NCI-H2029 treated with DMSO at 0.1 percent for 48 hours (cell line): ENCODE measurements around the gene CES2.

ENCODE experiments used
- DNase-seq: peaks from one replicate; lab custom pipeline; 2025; lab: John Stamatoyannopoulos, UW

The CES2 gene

DNA sequence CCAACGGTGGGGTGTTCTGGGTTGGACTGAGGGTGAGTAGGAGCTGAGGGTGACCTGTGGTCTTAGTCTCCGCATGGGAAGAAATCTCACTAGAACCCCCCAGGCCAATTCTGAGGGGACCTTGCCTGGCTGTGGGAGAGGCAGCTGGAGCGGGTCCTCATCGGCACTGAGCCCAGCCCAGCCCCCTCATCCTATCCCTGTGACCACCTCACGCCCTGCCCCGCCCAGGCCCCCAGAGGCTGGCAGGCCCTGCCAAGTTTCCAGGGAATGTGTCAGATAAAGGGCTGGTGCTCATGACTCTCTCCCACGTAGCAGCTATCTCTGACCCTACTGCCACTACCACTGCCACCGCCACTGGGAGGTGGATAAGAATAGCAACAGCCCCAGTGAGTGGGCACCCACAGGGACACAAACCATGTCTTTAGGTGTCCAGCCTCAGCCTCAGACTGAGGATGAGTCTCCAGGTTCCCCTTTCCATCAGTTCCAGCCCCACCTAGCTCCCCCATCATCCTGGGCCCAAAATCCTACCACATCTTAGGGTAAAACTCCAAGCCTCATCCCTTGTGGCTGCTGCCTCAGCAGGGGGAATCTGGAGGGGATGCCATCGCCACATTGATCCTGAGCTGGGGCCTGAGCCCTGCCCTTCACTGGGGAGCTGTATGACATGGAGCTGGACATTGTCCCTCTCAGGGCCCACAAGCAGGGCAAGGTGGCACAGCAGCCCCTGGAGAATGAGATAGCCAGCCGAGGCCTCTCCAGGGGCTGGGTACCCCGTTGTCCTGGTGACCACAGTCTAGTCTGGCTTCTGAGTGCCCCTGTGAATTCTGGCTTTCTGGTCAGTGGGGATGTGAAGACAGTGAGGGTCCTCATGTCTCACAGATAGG, 31.5 kb upstream of the CES2 start:
- DNase-seq: no peak

- DNase-seq: no peak
Measured at GRCh38 chr16:66904428-66904845, 30.9 kb upstream of the CES2 start.

DNA sequence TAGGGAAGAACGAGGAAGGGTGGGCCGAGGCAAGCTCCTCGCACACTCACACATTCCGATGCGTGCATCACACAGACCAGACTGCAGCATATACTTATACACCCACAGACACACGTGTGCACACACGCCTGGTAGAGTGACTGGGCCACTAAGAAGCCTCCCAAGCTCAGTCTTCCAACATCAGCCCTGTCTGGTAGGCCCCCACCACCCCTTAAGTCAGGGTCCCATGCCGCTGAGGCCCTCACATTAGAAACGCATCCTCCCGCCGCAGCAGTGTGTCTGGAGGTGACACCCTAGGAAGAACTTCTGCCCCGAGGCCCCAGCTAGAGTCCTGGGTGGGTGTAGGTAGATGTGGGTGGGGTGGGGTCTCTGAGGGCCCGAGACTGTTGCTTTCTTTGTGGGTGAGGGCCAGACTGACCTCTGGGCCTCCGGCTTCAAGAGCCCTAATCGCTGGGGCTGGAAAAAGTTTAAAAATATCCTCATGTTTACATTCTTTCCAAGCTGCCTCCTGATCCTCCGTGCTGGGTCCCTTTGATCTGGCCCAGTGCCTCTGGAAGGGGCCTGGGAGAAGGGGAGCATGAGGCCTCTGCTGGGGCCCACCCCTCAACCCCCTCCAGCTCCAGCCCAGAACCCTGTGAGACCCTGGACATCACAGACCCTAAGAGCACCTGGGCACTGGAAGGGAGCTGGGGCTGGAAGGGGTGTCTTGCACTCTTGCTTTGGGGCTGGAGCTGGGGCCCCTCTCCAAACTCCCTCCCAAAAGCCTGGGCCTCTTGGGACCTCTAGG, 30.3 kb upstream of the CES2 start:
- DNase-seq: no peak

DNA sequence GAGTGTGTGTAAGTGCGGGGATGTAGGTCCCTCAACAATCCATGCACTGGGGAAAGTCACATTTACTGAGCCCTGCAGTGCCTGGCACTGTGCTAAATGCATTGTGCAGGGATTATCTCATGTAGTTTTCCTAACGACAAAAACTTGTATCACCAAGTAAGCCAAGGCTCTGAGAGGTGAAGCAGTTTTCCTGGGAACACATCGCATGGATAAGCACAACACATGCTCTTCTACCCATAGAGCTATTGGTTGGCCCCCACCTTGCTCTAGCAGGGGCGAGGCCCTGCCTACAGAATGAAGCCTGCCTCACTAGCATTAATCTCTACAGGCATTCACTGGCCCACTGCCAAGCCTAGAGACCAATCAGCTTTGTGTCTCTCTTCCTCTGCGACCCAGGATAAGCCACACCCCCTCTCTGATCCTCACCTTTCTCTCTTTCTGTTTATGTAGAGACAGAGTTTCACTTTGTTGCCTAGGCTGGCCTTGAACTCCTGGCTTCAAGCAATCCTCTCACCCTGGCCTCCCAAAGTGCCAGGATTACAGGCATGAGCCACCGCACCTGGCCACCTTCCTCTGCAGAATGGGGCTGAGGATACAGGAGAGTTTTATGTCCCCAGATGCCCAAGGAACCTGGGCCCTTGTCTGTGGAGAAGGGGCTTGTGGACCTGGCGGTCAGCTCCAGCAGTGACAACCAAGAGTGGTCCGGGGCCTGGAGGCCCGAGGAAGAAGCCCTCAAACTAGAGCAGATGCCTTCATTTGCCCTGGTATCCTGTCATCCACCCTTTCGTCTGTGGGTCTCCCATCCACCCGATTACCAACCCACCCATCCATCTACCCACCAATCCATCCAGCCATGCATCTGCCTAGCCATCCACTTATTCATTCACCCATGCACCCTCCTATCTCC, 29.4 kb upstream of the CES2 start:
- no peak for DNase-seq

DNA sequence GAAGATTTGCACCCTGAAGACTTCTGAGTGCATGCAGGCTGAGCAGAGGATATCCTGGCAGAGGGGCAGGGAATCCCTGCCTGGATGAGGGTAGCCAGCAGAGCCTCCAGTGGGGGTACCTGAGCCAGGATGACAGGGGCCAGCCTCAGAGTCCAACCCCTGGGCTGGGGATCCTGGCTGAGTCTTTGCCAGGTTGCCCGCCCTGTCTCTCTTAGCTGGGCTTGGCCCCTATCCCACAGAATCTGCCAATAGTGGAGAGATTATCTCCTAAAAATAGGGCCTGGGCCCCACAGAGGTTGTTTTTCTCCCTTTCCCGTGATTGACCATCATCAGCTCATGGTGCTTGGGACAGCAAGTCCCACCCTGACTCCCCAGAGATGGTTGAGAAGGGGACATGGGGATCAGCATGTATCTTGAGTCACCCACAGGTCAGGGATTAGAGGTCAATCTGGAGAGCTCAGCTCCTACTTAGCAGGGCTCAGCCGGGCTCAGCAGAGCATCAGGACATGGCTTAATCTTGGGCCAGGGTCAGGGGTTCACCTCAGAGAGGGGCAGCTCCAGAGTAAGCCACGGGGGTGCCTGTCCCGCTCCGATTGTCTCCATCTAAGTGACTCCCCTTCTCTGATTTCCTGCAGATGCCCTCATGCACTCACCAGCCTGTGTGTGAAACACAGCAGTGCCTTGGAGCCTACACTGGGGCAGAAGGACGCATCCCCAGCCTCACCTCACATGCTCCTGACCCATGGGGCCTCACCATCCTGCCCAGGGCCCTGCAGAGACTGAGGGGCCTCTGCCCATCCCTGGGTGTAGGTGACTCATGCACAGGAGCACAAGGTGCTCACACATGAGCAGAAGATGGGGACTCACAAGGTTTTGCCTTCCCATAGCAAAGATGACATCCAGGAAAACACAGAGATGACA, 28.1 kb upstream of the CES2 start:
- DNase-seq: no peak

GRCh38 chr16:66908116-66908515, 27.2 kb upstream of the CES2 start:
- no peak for DNase-seq

- DNase-seq: no peak
Measured at GRCh38 chr16:66908762-66909559, 26.4 kb upstream of the CES2 start.

- no peak for DNase-seq
Measured at GRCh38 chr16:66910175-66910940, 25.0 kb upstream of the CES2 start.

DNA sequence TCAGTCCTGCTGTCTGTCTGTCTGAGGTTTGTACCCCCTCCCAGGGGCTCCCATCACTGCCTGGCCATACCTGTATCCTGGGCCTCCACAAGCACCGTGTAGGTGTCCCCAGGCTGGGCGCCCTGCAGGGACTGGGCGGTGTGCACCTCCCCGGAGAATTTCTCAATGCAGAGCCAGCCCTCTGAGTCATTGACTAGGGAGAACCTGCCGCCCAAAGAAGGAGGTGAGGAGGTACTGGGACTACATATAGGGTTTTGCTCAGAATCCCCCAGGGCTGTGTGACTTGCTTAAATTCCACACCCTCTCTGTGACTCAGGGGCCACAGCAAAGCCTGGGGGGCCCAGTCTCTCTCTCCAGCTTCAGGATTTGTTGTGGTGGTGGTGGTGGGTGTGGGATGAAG, 24.2 kb upstream of the CES2 start:
- DNase-seq: no peak

DNA sequence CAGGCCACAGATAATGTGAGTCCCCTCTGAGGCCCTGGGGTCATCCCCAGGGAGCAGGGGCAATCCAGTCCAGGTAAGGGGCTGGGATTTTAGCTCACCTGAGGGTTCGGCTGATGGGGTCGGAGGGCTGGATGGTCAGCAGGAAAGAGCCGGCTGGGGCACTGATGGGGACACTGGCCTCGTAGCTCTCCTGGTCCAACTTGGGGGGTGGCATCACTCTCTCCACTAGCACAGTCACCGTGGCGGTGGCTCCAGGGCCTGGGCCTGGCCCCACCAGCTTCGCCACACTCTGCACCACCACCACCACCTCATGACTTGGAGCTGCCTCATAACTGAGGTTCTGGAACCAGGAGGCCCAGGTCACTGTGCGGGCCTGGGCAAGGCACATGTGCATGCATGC, 23.5 kb upstream of the CES2 start:
- DNase-seq: no peak

GRCh38 chr16:66913081-66913480, 22.2 kb upstream of the CES2 start:
- no peak for DNase-seq

GRCh38 chr16:66913711-66914110, 21.6 kb upstream of the CES2 start:
- DNase-seq: no peak

DNA sequence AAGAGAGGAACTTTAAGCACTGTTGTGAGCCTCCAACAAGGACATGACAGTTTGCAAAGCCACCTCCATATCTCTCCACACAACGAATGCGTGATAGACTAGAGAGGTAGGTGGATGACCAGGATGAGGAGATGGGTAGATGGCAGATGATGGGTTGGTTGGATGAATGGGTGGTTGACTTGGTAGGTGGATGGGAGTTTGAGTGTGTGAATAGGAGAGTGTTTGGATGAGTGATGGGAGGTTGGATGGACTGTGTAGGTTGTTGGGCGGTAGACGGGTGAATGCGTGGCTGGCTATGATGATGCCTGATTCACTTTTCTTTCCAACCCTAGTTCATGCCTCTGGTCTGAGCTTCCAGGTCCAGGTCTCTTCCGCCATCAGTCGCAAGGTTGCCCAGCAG, 20.8 kb upstream of the CES2 start:
- DNase-seq: no peak

GRCh38 chr16:66915041-66915440, 20.3 kb upstream of the CES2 start:
- no peak for DNase-seq

DNA sequence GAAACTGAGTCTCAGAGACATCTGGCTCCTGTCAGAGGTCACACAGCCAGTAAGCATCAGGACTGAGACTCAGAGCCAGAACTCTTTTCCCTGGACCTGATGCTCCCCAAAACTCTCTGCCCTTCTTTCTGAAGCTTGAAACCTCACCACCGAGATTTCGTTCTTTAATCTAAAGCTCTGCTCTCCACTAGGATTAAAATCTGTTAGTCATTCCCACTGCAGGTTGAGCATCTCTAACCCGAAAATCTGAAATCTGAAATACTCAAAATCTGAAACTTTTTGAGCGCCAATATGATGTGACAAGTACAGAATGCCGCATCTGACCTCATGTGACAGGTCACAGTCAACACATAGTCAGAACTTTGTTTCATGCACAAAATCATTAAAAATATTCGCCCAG, 18.8 kb upstream of the CES2 start:
- no peak for DNase-seq

GRCh38 chr16:66917741-66918140, 17.6 kb upstream of the CES2 start:
- no peak for DNase-seq

GRCh38 chr16:66918355-66918754, 17.0 kb upstream of the CES2 start:
- no peak for DNase-seq

GRCh38 chr16:66918803-66919568, 16.3 kb upstream of the CES2 start, which contains the start of gene CDH16:
TSS of gene CDH16 (minus strand) at chr16:66918885. CDS start at chr16:66918065, 820 bp downstream.
- DNase-seq: no peak
